ENCODE results near the gene STK31.
"Not testable (repeated sequence)": the region's sequence is repeated elsewhere in the genome, so short reads cannot be mapped to it uniquely, and the experiment has no call there.

DNA sequence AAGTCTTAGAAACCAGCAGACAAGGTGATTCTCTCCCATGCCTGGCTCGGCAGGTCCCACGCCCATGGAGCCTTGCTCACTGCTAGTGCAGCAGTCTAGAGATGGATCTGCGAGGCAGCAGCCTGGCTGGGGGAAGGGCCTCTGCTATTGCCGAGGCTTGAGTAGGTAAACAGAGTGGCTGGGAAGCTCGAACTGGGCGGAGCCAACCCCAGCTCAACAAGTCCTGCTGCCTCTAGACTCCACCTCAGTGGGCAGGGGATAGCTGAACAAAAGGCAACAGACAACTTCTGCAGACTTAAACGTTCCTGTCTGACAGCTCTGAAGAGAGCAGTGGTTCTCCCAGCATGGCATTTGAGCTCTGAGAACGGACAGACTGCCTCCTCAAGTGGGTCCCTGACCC lies 134.8 kb downstream of the STK31 start:
- TF ChIP-seq, protein P1, sequence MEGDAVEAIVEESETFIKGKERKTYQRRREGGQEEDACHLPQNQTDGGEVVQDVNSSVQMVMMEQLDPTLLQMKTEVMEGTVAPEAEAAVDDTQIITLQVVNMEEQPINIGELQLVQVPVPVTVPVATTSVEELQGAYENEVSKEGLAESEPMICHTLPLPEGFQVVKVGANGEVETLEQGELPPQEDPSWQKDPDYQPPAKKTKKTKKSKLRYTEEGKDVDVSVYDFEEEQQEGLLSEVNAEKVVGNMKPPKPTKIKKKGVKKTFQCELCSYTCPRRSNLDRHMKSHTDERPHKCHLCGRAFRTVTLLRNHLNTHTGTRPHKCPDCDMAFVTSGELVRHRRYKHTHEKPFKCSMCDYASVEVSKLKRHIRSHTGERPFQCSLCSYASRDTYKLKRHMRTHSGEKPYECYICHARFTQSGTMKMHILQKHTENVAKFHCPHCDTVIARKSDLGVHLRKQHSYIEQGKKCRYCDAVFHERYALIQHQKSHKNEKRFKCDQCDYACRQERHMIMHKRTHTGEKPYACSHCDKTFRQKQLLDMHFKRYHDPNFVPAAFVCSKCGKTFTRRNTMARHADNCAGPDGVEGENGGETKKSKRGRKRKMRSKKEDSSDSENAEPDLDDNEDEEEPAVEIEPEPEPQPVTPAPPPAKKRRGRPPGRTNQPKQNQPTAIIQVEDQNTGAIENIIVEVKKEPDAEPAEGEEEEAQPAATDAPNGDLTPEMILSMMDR (IDR thresholded peaks at IDR 0.05) = not testable (repeated sequence)
- TF ChIP-seq POLR2A (IDR thresholded peaks at IDR 0.05) = not testable (repeated sequence)
